ENCODE measurements around the gene NSUN3.
"Not testable (repeated sequence)": the region's sequence is repeated elsewhere in the genome, so short reads cannot be mapped to it uniquely, and the experiment has no call there.

Gene NSUN3

DNA sequence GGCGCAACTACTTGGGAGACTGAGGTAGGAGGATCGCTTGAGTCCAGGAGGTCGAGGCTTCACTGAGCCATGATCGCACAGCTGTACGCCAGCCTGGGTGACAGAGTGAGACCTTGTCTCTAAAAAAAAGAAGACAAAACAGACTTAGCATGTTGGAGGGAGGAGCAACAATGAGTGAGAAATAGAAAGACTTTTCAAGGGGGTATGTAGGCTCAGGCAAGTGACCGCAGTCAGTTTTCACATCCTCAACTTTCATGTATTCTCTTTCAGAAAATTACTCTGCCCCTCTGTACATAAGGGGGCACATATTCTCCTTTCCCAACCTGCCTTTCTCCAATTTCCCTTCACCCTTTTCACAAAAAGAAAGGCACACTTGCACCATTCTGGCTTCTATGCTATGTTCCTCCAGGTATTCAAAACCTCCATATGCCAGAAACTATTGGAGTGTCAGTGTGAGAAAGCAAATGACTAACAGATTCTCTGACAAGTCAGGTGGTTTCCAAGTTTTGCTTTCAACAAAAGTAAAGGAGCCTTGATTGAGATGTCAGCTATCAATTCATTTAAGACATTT, 7.6 kb downstream of the NSUN3 start:
- Histone ChIP-seq H3K4me3 (ENCODE audit: low read depth in 1 of 2, low read length in 1 of 2) (no peak overlapping the region), H3K27ac (no peak overlapping the region)
- TF ChIP-seq, protein P1, sequence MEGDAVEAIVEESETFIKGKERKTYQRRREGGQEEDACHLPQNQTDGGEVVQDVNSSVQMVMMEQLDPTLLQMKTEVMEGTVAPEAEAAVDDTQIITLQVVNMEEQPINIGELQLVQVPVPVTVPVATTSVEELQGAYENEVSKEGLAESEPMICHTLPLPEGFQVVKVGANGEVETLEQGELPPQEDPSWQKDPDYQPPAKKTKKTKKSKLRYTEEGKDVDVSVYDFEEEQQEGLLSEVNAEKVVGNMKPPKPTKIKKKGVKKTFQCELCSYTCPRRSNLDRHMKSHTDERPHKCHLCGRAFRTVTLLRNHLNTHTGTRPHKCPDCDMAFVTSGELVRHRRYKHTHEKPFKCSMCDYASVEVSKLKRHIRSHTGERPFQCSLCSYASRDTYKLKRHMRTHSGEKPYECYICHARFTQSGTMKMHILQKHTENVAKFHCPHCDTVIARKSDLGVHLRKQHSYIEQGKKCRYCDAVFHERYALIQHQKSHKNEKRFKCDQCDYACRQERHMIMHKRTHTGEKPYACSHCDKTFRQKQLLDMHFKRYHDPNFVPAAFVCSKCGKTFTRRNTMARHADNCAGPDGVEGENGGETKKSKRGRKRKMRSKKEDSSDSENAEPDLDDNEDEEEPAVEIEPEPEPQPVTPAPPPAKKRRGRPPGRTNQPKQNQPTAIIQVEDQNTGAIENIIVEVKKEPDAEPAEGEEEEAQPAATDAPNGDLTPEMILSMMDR (IDR thresholded peaks at IDR 0.05): no peak

DNA sequence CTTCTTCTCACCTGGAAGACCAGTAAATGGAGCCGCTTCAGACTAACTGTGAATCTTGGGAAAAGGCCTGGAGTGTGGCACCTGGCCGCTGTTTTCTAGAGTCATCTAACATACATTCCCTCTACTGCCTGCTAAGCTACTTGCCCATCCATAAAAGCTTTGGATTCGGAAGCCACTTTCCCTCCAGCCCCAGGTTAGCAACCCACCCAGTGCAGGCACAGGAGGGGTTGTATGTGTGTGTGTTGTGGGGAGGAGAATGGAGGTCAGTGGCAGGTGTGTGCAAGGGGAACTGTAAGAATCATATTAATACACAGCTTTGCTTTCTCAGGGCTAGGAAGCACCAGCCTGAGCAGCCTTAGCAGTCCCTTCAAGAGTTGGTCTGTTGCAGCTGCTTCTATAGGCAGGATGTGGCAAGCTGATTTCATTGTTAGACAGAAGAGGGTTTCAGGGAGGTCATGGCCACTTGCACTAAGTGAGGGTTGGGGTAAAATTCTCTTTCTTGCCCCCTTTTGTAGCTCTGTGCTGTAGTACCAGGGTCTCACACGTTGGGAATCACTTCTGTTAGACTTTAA, 8.9 kb downstream of the NSUN3 start:
- Histone ChIP-seq H3K27ac (no peak overlapping the region), H3K27me3 (no peaks in the 10 kb centered on the region), H3K36me3 (peaks cover 32% of the 10 kb centered on the region), H3K4me1 (ENCODE audit: control insufficient read depth in 1 of 2, insufficient read depth in 1 of 2, low read depth in 1 of 2, low read length in 1 of 2) (no peaks in the 10 kb centered on the region), H3K9me3 (no peaks in the 10 kb centered on the region), H3K4me3 (ENCODE audit: low read depth in 1 of 2, low read length in 1 of 2) (no peak overlapping the region)
- TF ChIP-seq, protein P1 (IDR thresholded peaks at IDR 0.05): no peak

More for the DNA sequence above, 7.6 kb downstream of the NSUN3 start:
- Histone ChIP-seq H3K4me1 (ENCODE audit: control insufficient read depth in 1 of 2, insufficient read depth in 1 of 2, low read depth in 1 of 2, low read length in 1 of 2) (no peaks in the 10 kb centered on the region), H3K9me3 (no peaks in the 10 kb centered on the region), H3K27me3 (no peaks in the 10 kb centered on the region), H3K36me3 (peaks cover 23% of the 10 kb centered on the region)

DNA sequence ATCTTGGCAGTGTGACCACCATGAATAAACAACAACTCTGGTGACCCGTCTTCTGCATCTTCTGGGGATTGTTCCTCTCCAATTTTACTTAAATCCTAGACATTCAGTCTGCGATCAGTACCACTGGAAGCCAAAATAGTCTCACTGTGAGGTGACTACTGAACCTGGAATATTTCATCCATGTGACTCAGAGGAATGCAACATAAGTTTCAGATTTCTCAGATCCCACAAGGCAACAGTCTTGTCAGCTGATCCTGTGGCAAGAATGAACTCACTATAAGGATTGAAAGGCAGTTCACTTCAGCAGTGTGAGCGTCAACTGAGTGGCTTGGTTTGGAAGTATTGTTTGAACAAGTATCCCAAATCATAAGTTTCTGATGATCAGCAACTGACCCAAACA, 13.2 kb downstream of the NSUN3 start:
- Histone ChIP-seq H3K4me1 (ENCODE audit: control insufficient read depth in 1 of 2, insufficient read depth in 1 of 2, low read depth in 1 of 2, low read length in 1 of 2) (no peaks in the 10 kb centered on the region), H3K36me3 (peaks cover 30% of the 10 kb centered on the region), H3K27ac (no peak overlapping the region), H3K4me3 (ENCODE audit: low read depth in 1 of 2, low read length in 1 of 2) (no peak overlapping the region), H3K27me3 (no peaks in the 10 kb centered on the region), H3K9me3 (no peaks in the 10 kb centered on the region)
- TF ChIP-seq, protein P1 (IDR thresholded peaks at IDR 0.05): no peak

DNA sequence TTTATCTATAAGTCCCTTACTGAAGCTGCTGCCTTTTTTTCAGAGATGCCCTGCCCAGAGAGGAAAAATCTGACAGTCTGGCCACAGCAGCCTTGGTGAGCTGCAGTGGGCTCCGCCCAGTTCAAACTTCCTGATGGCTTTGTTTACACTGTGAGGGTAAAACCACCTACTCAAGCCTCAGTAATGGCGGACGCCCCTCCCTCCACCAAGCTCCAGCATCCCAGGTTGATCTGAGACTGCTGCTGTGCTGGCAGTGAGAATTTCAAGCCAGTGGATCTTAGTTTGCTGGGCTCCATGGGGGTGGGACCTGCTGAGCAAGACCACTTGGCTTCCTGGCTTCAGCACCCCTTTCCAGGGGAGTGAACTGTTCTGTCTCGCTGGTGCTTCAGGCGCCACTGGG, 17.7 kb downstream of the NSUN3 start:
- H3K4me3 ChIP-seq (ENCODE audit: low read depth in 1 of 2, low read length in 1 of 2); H3K27ac ChIP-seq; H3K4me1 ChIP-seq (ENCODE audit: control insufficient read depth in 1 of 2, insufficient read depth in 1 of 2, low read depth in 1 of 2, low read length in 1 of 2); H3K9me3 ChIP-seq; H3K27me3 ChIP-seq: not testable (repeated sequence)
- peaks cover 43% of the 10 kb centered on the region for H3K36me3 ChIP-seq

DNA sequence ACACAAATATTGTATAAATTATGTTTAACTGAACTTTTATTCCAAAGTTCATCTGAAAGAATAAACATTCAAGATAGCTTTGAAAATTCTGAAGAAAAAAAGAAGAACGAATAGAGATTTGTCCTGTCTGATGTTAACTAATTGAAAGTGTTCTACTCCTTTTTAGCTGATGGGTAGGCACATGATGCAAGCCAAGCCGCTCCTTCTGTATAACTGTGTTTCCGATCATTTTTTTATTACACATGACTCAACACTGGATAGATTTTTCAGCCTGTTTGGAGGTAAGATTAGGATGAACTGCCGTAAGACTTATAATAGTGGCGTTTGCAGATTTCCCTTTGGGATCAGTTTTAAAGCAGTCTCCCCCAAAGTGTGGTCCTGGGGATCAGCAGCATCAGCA, 19.0 kb downstream of the NSUN3 start:
- no peaks in the 10 kb centered on the region for H3K9me3 ChIP-seq
- H3K36me3 ChIP-seq: peaks cover 41% of the 10 kb centered on the region
- no peaks in the 10 kb centered on the region for H3K4me1 ChIP-seq (ENCODE audit: control insufficient read depth in 1 of 2, insufficient read depth in 1 of 2, low read depth in 1 of 2, low read length in 1 of 2)
- no peak overlapping the region for H3K27ac ChIP-seq
- no peak overlapping the region for H3K4me3 ChIP-seq (ENCODE audit: low read depth in 1 of 2, low read length in 1 of 2)
- TF ChIP-seq, protein P1 (IDR thresholded peaks at IDR 0.05): no peak
- no peaks in the 10 kb centered on the region for H3K27me3 ChIP-seq

DNA sequence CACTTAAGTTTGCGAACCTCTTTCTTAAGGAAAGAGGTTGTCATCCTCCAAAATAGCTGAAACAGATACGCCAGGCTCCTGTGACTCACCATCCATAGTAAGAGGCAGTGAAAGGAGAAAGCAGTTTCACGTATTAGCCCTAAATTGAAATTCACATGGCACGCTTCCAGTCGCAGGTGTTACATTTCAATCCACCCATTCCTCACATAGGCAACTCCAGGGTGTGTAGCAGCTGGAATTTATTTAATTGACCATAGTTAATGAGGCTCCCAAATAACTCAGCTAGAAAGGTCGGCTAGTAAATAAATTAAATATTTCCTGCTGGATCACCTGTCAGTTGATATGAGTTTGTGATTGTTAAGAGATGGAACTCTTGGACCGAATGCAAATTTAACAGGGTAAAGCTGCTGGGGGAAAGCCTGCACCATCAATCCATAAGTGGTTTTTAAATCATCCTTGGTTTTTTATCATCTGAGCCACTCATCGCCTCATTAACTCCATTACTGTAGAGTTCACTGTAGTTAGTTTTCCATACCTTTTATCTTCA, 19.6 kb downstream of the NSUN3 start:
- Histone ChIP-seq H3K36me3 (peaks cover 38% of the 10 kb centered on the region), H3K27me3 (no peaks in the 10 kb centered on the region), H3K27ac (no peak overlapping the region), H3K4me1 (ENCODE audit: control insufficient read depth in 1 of 2, insufficient read depth in 1 of 2, low read depth in 1 of 2, low read length in 1 of 2) (no peaks in the 10 kb centered on the region), H3K9me3 (no peaks in the 10 kb centered on the region), H3K4me3 (ENCODE audit: low read depth in 1 of 2, low read length in 1 of 2) (no peak overlapping the region)
- TF ChIP-seq, protein P1 (IDR thresholded peaks at IDR 0.05): no peak
